Stomach (tissue), 9 donors: Measurements from ENCODE around the gene LRP4. TPM values are rescaled to one million over a fixed set of nuclear protein-coding genes. Genes with fewer than 3 reads are reported as not detected.
"Not testable (repeated sequence)": the region's sequence is repeated elsewhere in the genome, so short reads cannot be mapped to it uniquely, and the experiment has no call there.

Experiments
- DNase-seq, 2 donors: peaks; one replicate each; pipeline versions ENCODE4 v3.0.0 to v3.0.0-alpha.2; 2013 to 2019
- H3K27ac ChIP-seq, 5 donors: fragments of 200-600 bp in 4 of 5; sonication (generic) in 4 of 5; one replicate each; pipeline ENCODE4 v1.5.1; 2013 to 2019; ENCODE audit warnings: mild to moderate bottlenecking in 1 of 5, moderate library complexity in 1 of 5
- H3K27me3 ChIP-seq, 3 donors: fragments of 200-600 bp; sonication (generic); one replicate each; pipeline ENCODE4 v1.5.1; 2017 to 2019; ENCODE audit warnings: mixed run types in 1 of 3
- H3K36me3 ChIP-seq, 4 donors: fragments of 200-600 bp; sonication (generic); 1 replicate in 3 of 4; 2 replicates in 1 of 4; pipeline ENCODE4 v1.5.1; 2016 to 2019
- H3K4me1 ChIP-seq, 4 donors: fragments of 200-600 bp; sonication (generic); one replicate each; pipeline ENCODE4 v1.5.1; 2016 to 2019
- H3K4me3 ChIP-seq, 4 donors: fragments of 200-600 bp; sonication (generic) in 3 of 4; one replicate each; pipeline ENCODE4 v1.5.1; 2016 to 2019; ENCODE audit warnings: mild to moderate bottlenecking in 1 of 4
- H3K9me3 ChIP-seq, 4 donors: fragments of 200-600 bp; sonication (generic); one replicate each; pipeline ENCODE4 v1.5.1; 2016 to 2019
- EP300 ChIP-seq: sonication (generic); formaldehyde crosslinking; IDR thresholded peaks from one replicate; pipeline ENCODE4 v1.6.1; 2017; ENCODE audit warnings: antibody characterized with exemption
- POLR2A ChIP-seq, 4 donors: fragments of 450-650 bp; IDR thresholded peaks; one replicate each; pipeline ENCODE4 v1.6.1; 2016; ENCODE audit warnings: antibody characterized with exemption in 4 of 4, control low read depth in 2 of 4, mild to moderate bottlenecking in 1 of 4, moderate library complexity in 1 of 4
- POLR2AphosphoS5 ChIP-seq, 3 donors: sonication (generic); formaldehyde crosslinking; IDR thresholded peaks; one replicate each; pipeline ENCODE4 v1.6.1; 2016; ENCODE audit warnings: antibody characterized with exemption in 3 of 3
- WGBS, 5 donors: extraction: QIAGEN DNeasy Blood & Tissue Kit in 3 of 5; methylation state at CpG; one replicate each; pipeline versions ENCODE4 v1.1.5 to v1.1.7; 2013 to 2018; 5-methylcytosine and 5-hydroxymethylcytosine counted together
- intact Hi-C: fragments of 100-400 bp; cut with DNase I; formaldehyde crosslinking; loops from one replicate; pipeline ENCODE4 v1.15.1; 2023; ENCODE audit warnings: low total_unique reads
- polyA plus RNA-seq, 3 donors: library from polyadenylated mRNA; stranded (reverse); fragments of 200-250 nt; gene quantifications; one replicate each; pipeline ENCODE4 v1.2.3, GENCODE V29; 2013
- total RNA-seq, 5 donors: library from RNA; depleted of rRNA; stranded (reverse); fragments of >200 nt; gene quantifications; one replicate each; pipeline versions ENCODE4 v1.1.0 to v1.2.3, GENCODE V29; 2014 to 2016
- TF ChIP-seq, protein P1 (sequence below), 7 experiments: fragments of 450-650 bp in 4 of 7; fragments of 200-600 bp in 3 of 7; sonication (generic) in 3 of 7; IDR thresholded peaks; one replicate each; pipeline ENCODE4 v1.5.1; 2016 to 2019; ENCODE audit warnings: antibody characterized with exemption in 7 of 7, control low read depth in 2 of 7, mild to moderate bottlenecking in 1 of 7
- donor health status: healthy with polysubstance abuse.
- donor health status: Bipolar disorder and iron deficiency.
- donor health status: healthy.

The LRP4 gene
- total and polyA plus RNA-seq, 8 donors: 2.0 to 29.2 (median 7.0) TPM

DNA sequence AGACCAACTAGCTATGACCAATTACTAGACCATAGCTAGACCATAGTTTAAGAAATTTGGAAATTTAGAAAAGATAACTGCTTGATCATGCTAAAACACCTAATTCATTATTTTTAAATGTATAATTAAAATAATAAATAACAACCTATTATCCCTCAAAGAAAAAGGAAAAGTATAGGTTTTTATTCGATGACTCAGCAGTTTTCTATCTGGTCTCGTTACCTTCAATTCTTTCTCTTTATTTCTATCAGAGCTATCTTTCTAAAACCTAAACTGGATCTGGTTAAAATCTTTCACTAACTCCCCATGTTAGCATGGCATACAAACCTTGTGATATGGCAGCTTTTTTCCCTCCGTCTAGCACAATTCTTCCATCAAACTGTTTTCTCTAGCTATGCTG lies 45.5 kb upstream of the LRP4 start:
- Histone ChIP-seq H3K4me3 (no peak overlapping the region), H3K4me1 (no peaks in the 10 kb centered on the region), H3K27ac (no peak overlapping the region), H3K36me3 (peaks cover 0 to 3% (median 0%) of the 10 kb centered on the region in 4 donors), H3K27me3 (no peaks in the 10 kb centered on the region), H3K9me3 (peaks cover 0 to 2% (median 0%) of the 10 kb centered on the region in 4 donors)
- no peak for DNase-seq
- WGBS, 5 donors: 95 to 98% (median 95%) methylated on average over 3 of the region's 3 CpGs
- TF ChIP-seq POLR2A (IDR thresholded peaks at IDR 0.05): no peak
- TF ChIP-seq, protein P1, sequence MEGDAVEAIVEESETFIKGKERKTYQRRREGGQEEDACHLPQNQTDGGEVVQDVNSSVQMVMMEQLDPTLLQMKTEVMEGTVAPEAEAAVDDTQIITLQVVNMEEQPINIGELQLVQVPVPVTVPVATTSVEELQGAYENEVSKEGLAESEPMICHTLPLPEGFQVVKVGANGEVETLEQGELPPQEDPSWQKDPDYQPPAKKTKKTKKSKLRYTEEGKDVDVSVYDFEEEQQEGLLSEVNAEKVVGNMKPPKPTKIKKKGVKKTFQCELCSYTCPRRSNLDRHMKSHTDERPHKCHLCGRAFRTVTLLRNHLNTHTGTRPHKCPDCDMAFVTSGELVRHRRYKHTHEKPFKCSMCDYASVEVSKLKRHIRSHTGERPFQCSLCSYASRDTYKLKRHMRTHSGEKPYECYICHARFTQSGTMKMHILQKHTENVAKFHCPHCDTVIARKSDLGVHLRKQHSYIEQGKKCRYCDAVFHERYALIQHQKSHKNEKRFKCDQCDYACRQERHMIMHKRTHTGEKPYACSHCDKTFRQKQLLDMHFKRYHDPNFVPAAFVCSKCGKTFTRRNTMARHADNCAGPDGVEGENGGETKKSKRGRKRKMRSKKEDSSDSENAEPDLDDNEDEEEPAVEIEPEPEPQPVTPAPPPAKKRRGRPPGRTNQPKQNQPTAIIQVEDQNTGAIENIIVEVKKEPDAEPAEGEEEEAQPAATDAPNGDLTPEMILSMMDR (IDR thresholded peaks at IDR 0.05): no peak
- TF ChIP-seq POLR2AphosphoS5 (IDR thresholded peaks at IDR 0.05): no peak
- no peak for TF ChIP-seq EP300
- intact Hi-C loops: no loop called here

- intact Hi-C loops, H3K36me3 ChIP-seq, H3K27me3 ChIP-seq, H3K4me3 ChIP-seq, H3K9me3 ChIP-seq, DNase-seq, H3K27ac ChIP-seq, H3K4me1 ChIP-seq: not testable (repeated sequence)
- WGBS, 5 donors: 88 to 99% (median 91%) methylated on average over 3 of the region's 3 CpGs
Measured at GRCh38 chr11:46961886-46962285, 43.5 kb upstream of the LRP4 start.

GRCh38 chr11:46961041-46961440 lies 42.7 kb upstream of the LRP4 start:
- H3K4me3 ChIP-seq: no peak overlapping the region
- H3K27me3 ChIP-seq: no peaks in the 10 kb centered on the region
- H3K36me3 ChIP-seq: peaks cover 0 to 3% (median 1%) of the 10 kb centered on the region in 4 donors
- TF ChIP-seq POLR2A (IDR thresholded peaks at IDR 0.05) (no peak), POLR2AphosphoS5 (IDR thresholded peaks at IDR 0.05) (no peak)
- TF ChIP-seq, protein P1 (IDR thresholded peaks at IDR 0.05): no peak
- intact Hi-C loops: no loop called here
- H3K9me3 ChIP-seq: peaks cover 0 to 6% (median 0%) of the 10 kb centered on the region in 4 donors
- no peaks in the 10 kb centered on the region for H3K4me1 ChIP-seq
- WGBS, 5 donors: 96 to 100% (median 99%) methylated on average over 2 of the region's 2 CpGs
- DNase-seq: no peak
- H3K27ac ChIP-seq: no peak overlapping the region

GRCh38 chr11:46958777-46959176 lies 40.4 kb upstream of the LRP4 start:
- WGBS, 5 donors: 100% methylated on average over 1 of the region's 1 CpG
- no peak overlapping the region for H3K27ac ChIP-seq
- no peak for TF ChIP-seq POLR2AphosphoS5 (IDR thresholded peaks at IDR 0.05)
- TF ChIP-seq, protein P1 (IDR thresholded peaks at IDR 0.05): no peak
- TF ChIP-seq EP300: no peak
- TF ChIP-seq POLR2A (IDR thresholded peaks at IDR 0.05): no peak
- no peaks in the 10 kb centered on the region for H3K27me3 ChIP-seq
- no peak overlapping the region for H3K4me3 ChIP-seq
- no peak for DNase-seq
- peaks cover 0 to 3% (median 1%) of the 10 kb centered on the region in 4 donors for H3K36me3 ChIP-seq
- H3K9me3 ChIP-seq: peaks cover 0 to 6% (median 0%) of the 10 kb centered on the region in 4 donors
- no peaks in the 10 kb centered on the region for H3K4me1 ChIP-seq
- intact Hi-C loops: no loop called here

DNA sequence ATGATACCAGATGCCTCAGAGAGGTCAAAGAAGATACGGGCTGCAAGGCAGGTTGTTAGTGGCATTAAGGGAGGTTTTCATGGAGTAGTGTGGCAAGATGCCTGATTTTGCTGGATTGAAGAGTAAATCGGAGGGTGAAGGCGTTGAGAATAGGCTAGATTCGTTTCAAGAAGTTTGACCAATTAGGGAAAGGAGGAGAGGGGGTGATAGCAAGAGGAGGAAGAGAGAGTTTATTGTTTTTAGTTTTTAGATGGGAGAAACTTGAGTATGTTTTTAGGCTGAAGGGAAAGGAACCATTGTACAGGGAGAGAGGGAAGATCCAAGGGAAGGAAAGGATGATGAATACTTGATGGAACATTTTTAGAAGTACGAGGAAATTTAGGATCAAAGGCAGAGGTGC lies 34.7 kb upstream of the LRP4 start:
- no peaks in the 10 kb centered on the region for H3K36me3 ChIP-seq
- 91 to 96% (median 95%) methylated on average over 5 of the region's 5 CpGs for WGBS, 5 donors
- intact Hi-C loops: no loop called here
- H3K4me3 ChIP-seq: no peak overlapping the region
- no peaks in the 10 kb centered on the region for H3K27me3 ChIP-seq
- no peak overlapping the region for H3K27ac ChIP-seq
- no peak for DNase-seq
- no peaks in the 10 kb centered on the region for H3K9me3 ChIP-seq
- peaks cover 1 to 19% (median 15%) of the 10 kb centered on the region in 4 donors for H3K4me1 ChIP-seq
- TF ChIP-seq, protein P1 (IDR thresholded peaks at IDR 0.05): no peak
- TF ChIP-seq EP300 (no peak), POLR2A (IDR thresholded peaks at IDR 0.05) (no peak), POLR2AphosphoS5 (IDR thresholded peaks at IDR 0.05) (no peak)
